Ishikawa (cell line): Measurements from ENCODE around the gene KCNG1.
A peak's percentile ranks its signal among the peaks of the same experiment; 100 is the strongest.

Experiments
- CEBPB ChIP-seq: IDR thresholded peaks from 2 replicates; pipeline ENCODE4 v1.6.1; 2012
- CREB1 ChIP-seq: IDR thresholded peaks from 2 replicates; pipeline ENCODE4 v1.6.1; 2012; ENCODE audit warnings: low read depth
- EGR1 ChIP-seq: IDR thresholded peaks from 2 replicates; pipeline ENCODE4 v1.6.1; 2012
- EP300 ChIP-seq: IDR thresholded peaks from 2 replicates; pipeline ENCODE4 v1.6.1; 2012; ENCODE audit warnings: borderline replicate concordance
- FOXM1 ChIP-seq: IDR thresholded peaks from 2 replicates; pipeline ENCODE4 v1.6.1; 2012; ENCODE audit warnings: low read depth, borderline replicate concordance
- MAX ChIP-seq: IDR thresholded peaks from 2 replicates; pipeline ENCODE4 v1.6.1; 2012
- NFIC ChIP-seq: IDR thresholded peaks from 2 replicates; pipeline ENCODE4 v1.6.1; 2012
- RAD21 ChIP-seq: IDR thresholded peaks from 2 replicates; pipeline ENCODE4 v1.6.1; 2012; ENCODE audit warnings: low read depth
- TAF1 ChIP-seq: IDR thresholded peaks from 2 replicates; pipeline ENCODE4 v1.6.1; 2012; ENCODE audit warnings: low read depth, mild to moderate bottlenecking
- TCF12 ChIP-seq: IDR thresholded peaks from 2 replicates; pipeline ENCODE4 v1.6.1; 2012; ENCODE audit warnings: low read depth
- TEAD4 ChIP-seq: IDR thresholded peaks from 2 replicates; pipeline ENCODE4 v1.6.1; 2012
- YY1 ChIP-seq: IDR thresholded peaks from 2 replicates; pipeline ENCODE4 v1.6.1; 2012; ENCODE audit warnings: low read depth
- ZBTB7A ChIP-seq: IDR thresholded peaks from 2 replicates; pipeline ENCODE4 v1.6.1; 2012; ENCODE audit warnings: low read depth
- TF ChIP-seq, protein P1 (sequence below): IDR thresholded peaks from 2 replicates; pipeline ENCODE4 v1.6.1; 2012
- TF ChIP-seq, protein P2 (sequence below): IDR thresholded peaks from 2 replicates; pipeline ENCODE4 v1.6.1; 2012; ENCODE audit warnings: low read depth, mild to moderate bottlenecking

Gene KCNG1

DNA sequence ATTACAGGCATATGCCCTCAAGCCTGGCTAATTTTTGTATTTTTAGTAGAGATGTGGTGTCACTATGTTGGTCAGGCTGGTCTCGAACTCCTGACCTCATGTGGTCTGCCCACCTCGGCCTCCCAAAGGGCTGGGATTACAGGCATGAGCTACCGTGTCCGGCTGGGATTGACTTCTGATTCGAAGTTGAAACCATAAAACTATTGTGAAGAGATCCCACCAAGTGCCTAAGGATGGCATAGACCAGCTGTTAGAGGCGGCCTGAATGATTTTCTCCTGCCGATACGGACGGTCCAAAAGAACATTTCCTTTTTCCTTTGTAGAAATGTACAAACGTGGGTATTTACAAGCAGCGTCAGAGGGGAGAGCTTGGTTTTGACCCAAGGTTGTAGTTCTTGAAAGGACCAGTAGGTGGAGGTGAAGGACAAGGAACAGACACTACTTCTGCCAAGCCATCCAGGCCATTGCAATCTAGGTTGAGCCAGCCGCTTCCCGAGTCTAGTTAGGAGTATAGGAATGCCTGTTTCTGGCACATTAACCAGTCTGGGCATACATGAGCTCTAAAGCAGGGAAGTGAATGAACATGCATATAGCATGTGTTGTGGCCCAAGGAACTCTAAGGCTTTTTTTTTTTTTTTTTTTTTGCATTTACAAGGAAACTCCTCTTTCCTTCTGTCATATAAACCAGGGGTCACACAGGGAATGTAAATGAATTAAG, 35.3 kb downstream of the KCNG1 start:
- TF ChIP-seq CREB1 (no peak), EGR1 (no peak), RAD21 (peak; percentile 98), FOXM1 (no peak)

- TF ChIP-seq TAF1: no peak
- TF ChIP-seq, protein P1, sequence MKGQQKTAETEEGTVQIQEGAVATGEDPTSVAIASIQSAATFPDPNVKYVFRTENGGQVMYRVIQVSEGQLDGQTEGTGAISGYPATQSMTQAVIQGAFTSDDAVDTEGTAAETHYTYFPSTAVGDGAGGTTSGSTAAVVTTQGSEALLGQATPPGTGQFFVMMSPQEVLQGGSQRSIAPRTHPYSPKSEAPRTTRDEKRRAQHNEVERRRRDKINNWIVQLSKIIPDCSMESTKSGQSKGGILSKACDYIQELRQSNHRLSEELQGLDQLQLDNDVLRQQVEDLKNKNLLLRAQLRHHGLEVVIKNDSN: no peak
- TF ChIP-seq CREB1: no peak
- TF ChIP-seq TEAD4: no peak
- TF ChIP-seq MAX: no peak
- TF ChIP-seq, protein P2, sequence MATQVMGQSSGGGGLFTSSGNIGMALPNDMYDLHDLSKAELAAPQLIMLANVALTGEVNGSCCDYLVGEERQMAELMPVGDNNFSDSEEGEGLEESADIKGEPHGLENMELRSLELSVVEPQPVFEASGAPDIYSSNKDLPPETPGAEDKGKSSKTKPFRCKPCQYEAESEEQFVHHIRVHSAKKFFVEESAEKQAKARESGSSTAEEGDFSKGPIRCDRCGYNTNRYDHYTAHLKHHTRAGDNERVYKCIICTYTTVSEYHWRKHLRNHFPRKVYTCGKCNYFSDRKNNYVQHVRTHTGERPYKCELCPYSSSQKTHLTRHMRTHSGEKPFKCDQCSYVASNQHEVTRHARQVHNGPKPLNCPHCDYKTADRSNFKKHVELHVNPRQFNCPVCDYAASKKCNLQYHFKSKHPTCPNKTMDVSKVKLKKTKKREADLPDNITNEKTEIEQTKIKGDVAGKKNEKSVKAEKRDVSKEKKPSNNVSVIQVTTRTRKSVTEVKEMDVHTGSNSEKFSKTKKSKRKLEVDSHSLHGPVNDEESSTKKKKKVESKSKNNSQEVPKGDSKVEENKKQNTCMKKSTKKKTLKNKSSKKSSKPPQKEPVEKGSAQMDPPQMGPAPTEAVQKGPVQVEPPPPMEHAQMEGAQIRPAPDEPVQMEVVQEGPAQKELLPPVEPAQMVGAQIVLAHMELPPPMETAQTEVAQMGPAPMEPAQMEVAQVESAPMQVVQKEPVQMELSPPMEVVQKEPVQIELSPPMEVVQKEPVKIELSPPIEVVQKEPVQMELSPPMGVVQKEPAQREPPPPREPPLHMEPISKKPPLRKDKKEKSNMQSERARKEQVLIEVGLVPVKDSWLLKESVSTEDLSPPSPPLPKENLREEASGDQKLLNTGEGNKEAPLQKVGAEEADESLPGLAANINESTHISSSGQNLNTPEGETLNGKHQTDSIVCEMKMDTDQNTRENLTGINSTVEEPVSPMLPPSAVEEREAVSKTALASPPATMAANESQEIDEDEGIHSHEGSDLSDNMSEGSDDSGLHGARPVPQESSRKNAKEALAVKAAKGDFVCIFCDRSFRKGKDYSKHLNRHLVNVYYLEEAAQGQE: no peak
- no peak for TF ChIP-seq ZBTB7A
Observed at GRCh38 chr20:50983321-50983720, 39.6 kb downstream of the KCNG1 start.

DNA sequence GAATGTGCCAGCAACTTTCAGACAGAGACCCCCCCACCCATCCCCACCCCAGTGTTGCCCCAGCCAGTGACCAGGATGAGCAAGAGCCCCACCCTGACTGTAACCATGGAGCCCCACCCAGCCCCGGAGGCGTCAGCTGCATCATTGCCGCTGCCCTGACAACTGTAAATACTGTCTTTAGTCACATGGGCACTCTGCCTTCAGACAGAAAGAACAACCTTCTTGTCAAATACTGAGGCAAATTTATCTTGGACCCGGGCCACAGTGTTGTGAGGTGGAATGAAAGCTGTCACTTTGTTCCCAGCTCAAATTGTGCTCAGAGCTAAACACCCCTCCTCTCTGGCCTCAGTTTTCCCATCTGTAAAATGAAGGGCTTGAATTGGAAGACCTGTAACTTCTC, 40.5 kb downstream of the KCNG1 start:
- no peak for TF ChIP-seq RAD21
- TF ChIP-seq ZBTB7A: no peak
- TF ChIP-seq, protein P2: no peak
- TF ChIP-seq, protein P1: no peak
- no peak for TF ChIP-seq CREB1
- TF ChIP-seq MAX: no peak
- no peak for TF ChIP-seq YY1
- no peak for TF ChIP-seq TCF12
- TF ChIP-seq TEAD4: no peak
- no peak for TF ChIP-seq NFIC
- no peak for TF ChIP-seq CEBPB
- TF ChIP-seq FOXM1: no peak
- TF ChIP-seq EGR1: no peak
- TF ChIP-seq TAF1: no peak
- no peak for TF ChIP-seq EP300

DNA sequence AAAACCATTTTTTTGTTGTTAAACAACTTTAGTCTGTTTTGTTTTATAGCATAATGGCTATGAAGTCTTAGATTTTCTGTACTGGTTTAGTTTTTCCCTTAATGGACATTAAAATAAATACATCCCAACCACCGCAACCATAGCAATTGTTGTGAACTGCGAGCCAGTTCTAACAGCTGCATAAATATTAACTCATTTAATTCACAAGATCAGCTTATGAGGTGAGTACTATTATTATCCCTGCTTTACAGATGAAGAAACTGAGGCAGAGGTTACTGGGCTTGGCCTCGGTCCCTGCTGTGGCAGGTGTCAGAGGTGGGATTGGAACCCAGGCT, 41.2 kb downstream of the KCNG1 start:
- TF ChIP-seq TEAD4 (no peak), EP300 (no peak), EGR1 (no peak), CREB1 (no peak), YY1 (no peak), TAF1 (no peak), TCF12 (no peak), MAX (no peak), RAD21 (no peak), FOXM1 (no peak), NFIC (no peak)
- TF ChIP-seq, protein P1: no peak
- TF ChIP-seq, protein P2: no peak
